NCI-H2081 (cell line): ENCODE measurements around the gene ZMYND19.
A peak's percentile ranks its signal among the peaks of the same experiment; 100 is the strongest.
"Not testable (repeated sequence)": the region's sequence is repeated elsewhere in the genome, so short reads cannot be mapped to it uniquely, and the experiment has no call there.

Source experiments
- DNase-seq, 2 experiments: peaks; one replicate each; lab custom pipeline; 2025; lab: John Stamatoyannopoulos, UW

The ZMYND19 gene

GRCh38 chr9:137614631-137615386 lies 24.5 kb upstream of the ZMYND19 start:
- no peak for DNase-seq

GRCh38 chr9:137613738-137614523 lies 23.6 kb upstream of the ZMYND19 start:
- DNase-seq, result no peak

- DNase-seq, result no peak
Measured at GRCh38 chr9:137613259-137613658, 22.9 kb upstream of the ZMYND19 start.

- DNase-seq, result no peak
Measured at GRCh38 chr9:137612741-137613142, 22.4 kb upstream of the ZMYND19 start.

GRCh38 chr9:137611623-137612609 lies 21.6 kb upstream of the ZMYND19 start:
- DNase-seq, result peak; percentile 30 to 63

GRCh38 chr9:137610944-137611343 lies 20.6 kb upstream of the ZMYND19 start:
- no peak for DNase-seq

GRCh38 chr9:137607141-137607857 lies 17.0 kb upstream of the ZMYND19 start:
- no peak for DNase-seq

- no peak for DNase-seq
Measured at GRCh38 chr9:137606734-137607138, 16.4 kb upstream of the ZMYND19 start.

- peak in 1 of 2 experiments; percentile 31 for DNase-seq
Measured at GRCh38 chr9:137606005-137606621, 15.8 kb upstream of the ZMYND19 start.

GRCh38 chr9:137605121-137606004 lies 15.1 kb upstream of the ZMYND19 start, which contains the start of gene ARRDC1:
Gene ARRDC1 (plus strand): TSS chr9:137605686. CDS start chr9:137605718, 32 bp downstream.
- peak; percentile 66 to 82 for DNase-seq

GRCh38 chr9:137604345-137605086 lies 14.2 kb upstream of the ZMYND19 start:
- DNase-seq, result no peak

- no peak for DNase-seq
Measured at GRCh38 chr9:137603879-137604278, 13.6 kb upstream of the ZMYND19 start.

- DNase-seq, result no peak
Measured at GRCh38 chr9:137602661-137603060, 12.3 kb upstream of the ZMYND19 start.

- no peak for DNase-seq
Measured at GRCh38 chr9:137598943-137599342, 8.6 kb upstream of the ZMYND19 start.

GRCh38 chr9:137596577-137596976 lies 6.3 kb upstream of the ZMYND19 start:
- DNase-seq, result not testable (repeated sequence)

GRCh38 chr9:137593176-137593575 lies 2.9 kb upstream of the ZMYND19 start:
- DNase-seq, result no peak

- DNase-seq, result no peak
Measured at GRCh38 chr9:137592767-137593166, 2.5 kb upstream of the ZMYND19 start.

- DNase-seq, result no peak
Measured at GRCh38 chr9:137590123-137590468, 216 bp downstream of the ZMYND19 start.
